ENCODE data around the gene CD47.

CD47 gene

DNA sequence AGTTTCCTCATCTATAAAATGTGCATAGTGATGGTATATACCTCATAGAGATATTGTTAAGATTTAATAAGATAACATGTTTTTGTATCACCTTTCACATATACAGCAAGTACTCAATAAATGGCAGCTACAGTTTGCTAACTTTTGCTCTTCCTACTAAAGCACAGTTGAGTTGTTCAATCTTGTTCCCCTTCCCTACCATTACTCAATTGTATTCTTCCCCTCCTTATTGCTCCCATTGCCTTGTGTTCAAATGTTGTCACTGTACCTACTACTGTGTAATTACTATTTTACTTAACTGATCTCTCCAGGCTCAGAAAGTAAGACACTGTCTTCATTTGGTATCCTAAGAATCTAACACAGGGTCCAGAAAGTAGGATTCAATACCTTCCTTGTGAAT lies 5.5 kb downstream of the CD47 start:
- no peaks in the 10 kb centered on the region for H3K79me1 ChIP-seq (ENCODE audit: low read depth, low read length)
- no peak overlapping the region for H3K9ac ChIP-seq (ENCODE audit: low read depth, low read length, poor library complexity)
- H2AK5ac ChIP-seq (ENCODE audit: low read depth, low read length): no peak overlapping the region
- no peaks in the 10 kb centered on the region for H3K9me3 ChIP-seq (replicated peaks in 1 of 2; ENCODE audit: control insufficient read depth in 2 of 2, insufficient read depth in 1 of 2, low read depth in 1 of 2, low read length in 2 of 2)
- no peak overlapping the region for H4K91ac ChIP-seq (ENCODE audit: low read depth, low read length, poor library complexity)
- no peak overlapping the region for H3K27ac ChIP-seq (replicated peaks; ENCODE audit: low read length)
- H3K27me3 ChIP-seq (ENCODE audit: control insufficient read depth in 3 of 3, insufficient read depth in 3 of 3, low read depth in 1 of 3, low read length in 3 of 3): no peaks in the 10 kb centered on the region
- DNase-seq (ENCODE audit: low spot score): no peak
- no peak overlapping the region for H3K18ac ChIP-seq (ENCODE audit: low read length)
- no peak overlapping the region for H3K23ac ChIP-seq (ENCODE audit: low read depth, low read length, poor library complexity)
- no peak overlapping the region for H2BK15ac ChIP-seq (ENCODE audit: low read length)
- no peak overlapping the region for H4K8ac ChIP-seq (ENCODE audit: low read depth, low read length)
- no peak overlapping the region for H2BK12ac ChIP-seq (ENCODE audit: low read length)
- H3K14ac ChIP-seq (ENCODE audit: low read length): no peak overlapping the region
- H3K4me3 ChIP-seq (ENCODE audit: low read length in 2 of 2): no peak overlapping the region
- H3K4me1 ChIP-seq (ENCODE audit: control insufficient read depth in 2 of 2, insufficient read depth in 1 of 2, low read depth in 1 of 2, low read length in 2 of 2): no peaks in the 10 kb centered on the region
- H3K36me3 ChIP-seq (replicated peaks in 1 of 2; ENCODE audit: control insufficient read depth in 2 of 2, insufficient read depth in 2 of 2, low read length in 2 of 2): peaks cover 0 to 3% of the 10 kb centered on the region in 2 donors
- no peak overlapping the region for H2BK5ac ChIP-seq (ENCODE audit: low read length)
- H3K4me2 ChIP-seq (ENCODE audit: insufficient read depth, low read length, poor library complexity, severe bottlenecking): no peak overlapping the region
- no peak overlapping the region for H2AFZ ChIP-seq (ENCODE audit: low read length)
- H3K4ac ChIP-seq (ENCODE audit: low read length): no peak overlapping the region
- no peak overlapping the region for H2BK120ac ChIP-seq (ENCODE audit: low read depth, low read length)

DNA sequence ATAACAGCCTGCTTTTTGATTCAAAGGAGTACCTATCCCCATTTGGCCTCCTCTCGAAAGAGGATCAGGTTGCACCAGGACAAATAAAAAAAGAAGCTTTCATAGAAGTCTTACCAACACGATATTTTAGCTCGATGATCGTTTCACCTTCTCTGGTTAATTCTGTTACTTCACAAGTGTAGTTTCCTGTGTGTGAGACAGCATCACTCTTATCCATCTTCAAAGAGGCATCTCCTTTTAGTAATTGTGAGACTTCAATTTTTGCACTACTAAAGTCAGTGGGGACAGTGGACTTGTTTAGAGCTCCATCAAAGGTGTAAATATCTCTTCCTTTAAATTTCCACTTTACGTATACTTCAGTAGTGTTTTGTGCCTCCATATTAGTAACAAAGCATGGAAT lies 11.0 kb downstream of the CD47 start:
- WGBS, 2 donors (ENCODE audit: extremely low coverage in 2 of 2, insufficient read length in 2 of 2, insufficient replicate concordance in 1 of 2): no CpG with 5 or more reads among the region's 5 CpGs
- H2BK15ac ChIP-seq (ENCODE audit: low read length): no peak overlapping the region
- H2AK5ac ChIP-seq (ENCODE audit: low read depth, low read length): no peak overlapping the region
- H3K4me1 ChIP-seq (ENCODE audit: control insufficient read depth in 2 of 2, insufficient read depth in 1 of 2, low read depth in 1 of 2, low read length in 2 of 2): no peaks in the 10 kb centered on the region
- no peak overlapping the region for H3K4me3 ChIP-seq (ENCODE audit: low read length in 2 of 2)
- H3K14ac ChIP-seq (ENCODE audit: low read length): no peak overlapping the region
- H4K8ac ChIP-seq (ENCODE audit: low read depth, low read length): no peak overlapping the region
- H2BK5ac ChIP-seq (ENCODE audit: low read length): no peak overlapping the region
- H3K79me1 ChIP-seq (ENCODE audit: low read depth, low read length): no peaks in the 10 kb centered on the region
- no peaks in the 10 kb centered on the region for H3K27me3 ChIP-seq (ENCODE audit: control insufficient read depth in 3 of 3, insufficient read depth in 3 of 3, low read depth in 1 of 3, low read length in 3 of 3)
- no peak overlapping the region for H2AFZ ChIP-seq (ENCODE audit: low read length)
- H2BK120ac ChIP-seq (ENCODE audit: low read depth, low read length): no peak overlapping the region
- no peak overlapping the region for H3K18ac ChIP-seq (ENCODE audit: low read length)
- no peak for DNase-seq (ENCODE audit: low spot score)
- H3K9me3 ChIP-seq (replicated peaks in 1 of 2; ENCODE audit: control insufficient read depth in 2 of 2, insufficient read depth in 1 of 2, low read depth in 1 of 2, low read length in 2 of 2): no peaks in the 10 kb centered on the region
- H3K36me3 ChIP-seq (replicated peaks in 1 of 2; ENCODE audit: control insufficient read depth in 2 of 2, insufficient read depth in 2 of 2, low read length in 2 of 2): peaks cover 0 to 45% of the 10 kb centered on the region in 2 donors
- no peak overlapping the region for H3K9ac ChIP-seq (ENCODE audit: low read depth, low read length, poor library complexity)
- no peak overlapping the region for H3K4me2 ChIP-seq (ENCODE audit: insufficient read depth, low read length, poor library complexity, severe bottlenecking)
- H3K27ac ChIP-seq (replicated peaks; ENCODE audit: low read length): no peak overlapping the region
- H3K4ac ChIP-seq (ENCODE audit: low read length): no peak overlapping the region
- no peak overlapping the region for H3K23ac ChIP-seq (ENCODE audit: low read depth, low read length, poor library complexity)
- H4K91ac ChIP-seq (ENCODE audit: low read depth, low read length, poor library complexity): no peak overlapping the region
- H2BK12ac ChIP-seq (ENCODE audit: low read length): no peak overlapping the region

DNA sequence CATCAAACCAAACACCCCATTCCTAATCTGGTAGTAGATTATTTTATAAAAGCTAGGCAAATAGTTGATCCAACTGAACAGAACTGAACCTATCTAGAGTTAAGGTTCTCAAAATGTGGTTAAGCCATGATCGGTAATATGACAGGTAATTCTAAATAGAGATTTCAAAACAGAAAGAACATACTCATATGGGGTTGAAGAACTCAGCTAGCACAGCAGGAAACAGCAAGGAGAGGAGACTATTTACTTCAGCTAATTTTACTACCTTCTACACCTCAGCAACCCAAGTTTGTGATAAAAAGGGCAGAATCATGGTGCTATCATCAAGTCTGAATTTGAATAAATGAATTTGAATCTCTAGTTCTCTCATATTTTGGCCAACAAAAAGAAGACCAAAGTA lies 11.8 kb downstream of the CD47 start:
- H2AFZ ChIP-seq (ENCODE audit: low read length): no peak overlapping the region
- H4K8ac ChIP-seq (ENCODE audit: low read depth, low read length): no peak overlapping the region
- H3K9ac ChIP-seq (ENCODE audit: low read depth, low read length, poor library complexity): no peak overlapping the region
- H3K4me3 ChIP-seq (ENCODE audit: low read length in 2 of 2): no peak overlapping the region
- no CpG with 5 or more reads among the region's 1 CpG for WGBS, 2 donors (ENCODE audit: extremely low coverage in 2 of 2, insufficient read length in 2 of 2, insufficient replicate concordance in 1 of 2)
- no peak overlapping the region for H3K4ac ChIP-seq (ENCODE audit: low read length)
- H2BK15ac ChIP-seq (ENCODE audit: low read length): no peak overlapping the region
- H3K27me3 ChIP-seq (ENCODE audit: control insufficient read depth in 3 of 3, insufficient read depth in 3 of 3, low read depth in 1 of 3, low read length in 3 of 3): no peaks in the 10 kb centered on the region
- H4K91ac ChIP-seq (ENCODE audit: low read depth, low read length, poor library complexity): no peak overlapping the region
- no peak overlapping the region for H2BK12ac ChIP-seq (ENCODE audit: low read length)
- H3K4me2 ChIP-seq (ENCODE audit: insufficient read depth, low read length, poor library complexity, severe bottlenecking): no peak overlapping the region
- H3K18ac ChIP-seq (ENCODE audit: low read length): no peak overlapping the region
- H2BK120ac ChIP-seq (ENCODE audit: low read depth, low read length): no peak overlapping the region
- H3K79me1 ChIP-seq (ENCODE audit: low read depth, low read length): no peaks in the 10 kb centered on the region
- H3K4me1 ChIP-seq (ENCODE audit: control insufficient read depth in 2 of 2, insufficient read depth in 1 of 2, low read depth in 1 of 2, low read length in 2 of 2): no peaks in the 10 kb centered on the region
- H2AK5ac ChIP-seq (ENCODE audit: low read depth, low read length): no peak overlapping the region
- no peak overlapping the region for H3K27ac ChIP-seq (replicated peaks; ENCODE audit: low read length)
- no peak for DNase-seq (ENCODE audit: low spot score)
- no peak overlapping the region for H2BK5ac ChIP-seq (ENCODE audit: low read length)
- H3K14ac ChIP-seq (ENCODE audit: low read length): no peak overlapping the region
- peaks cover 0 to 46% of the 10 kb centered on the region in 2 donors for H3K36me3 ChIP-seq (replicated peaks in 1 of 2; ENCODE audit: control insufficient read depth in 2 of 2, insufficient read depth in 2 of 2, low read length in 2 of 2)
- H3K23ac ChIP-seq (ENCODE audit: low read depth, low read length, poor library complexity): no peak overlapping the region
- no peaks in the 10 kb centered on the region for H3K9me3 ChIP-seq (replicated peaks in 1 of 2; ENCODE audit: control insufficient read depth in 2 of 2, insufficient read depth in 1 of 2, low read depth in 1 of 2, low read length in 2 of 2)

DNA sequence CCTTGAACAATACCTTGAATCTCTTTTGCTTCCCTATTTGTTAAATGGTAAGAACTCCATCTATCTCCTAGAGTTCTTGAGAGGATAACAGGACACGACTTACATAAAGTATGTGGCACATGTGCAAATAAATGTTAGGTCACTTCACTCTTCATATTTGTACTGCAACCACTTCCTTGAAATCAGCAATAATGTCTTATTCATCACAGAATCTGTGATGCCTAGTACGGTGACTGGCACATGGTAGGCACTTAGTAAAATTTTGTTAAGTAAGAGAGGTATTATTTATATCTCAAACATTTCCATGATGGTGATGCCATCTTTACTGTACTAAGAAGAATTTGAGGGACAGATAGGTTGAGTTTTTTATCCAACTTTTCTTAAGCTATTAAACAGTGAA lies 14.3 kb downstream of the CD47 start:
- Histone ChIP-seq H2BK15ac (ENCODE audit: low read length) (no peak overlapping the region), H2BK120ac (ENCODE audit: low read depth, low read length) (no peak overlapping the region), H3K36me3 (replicated peaks in 1 of 2; ENCODE audit: control insufficient read depth in 2 of 2, insufficient read depth in 2 of 2, low read length in 2 of 2) (peaks cover 0 to 51% of the 10 kb centered on the region in 2 donors), H3K27ac (replicated peaks; ENCODE audit: low read length) (no peak overlapping the region), H4K91ac (ENCODE audit: low read depth, low read length, poor library complexity) (no peak overlapping the region), H3K4me1 (ENCODE audit: control insufficient read depth in 2 of 2, insufficient read depth in 1 of 2, low read depth in 1 of 2, low read length in 2 of 2) (no peaks in the 10 kb centered on the region), H3K18ac (ENCODE audit: low read length) (no peak overlapping the region), H4K8ac (ENCODE audit: low read depth, low read length) (no peak overlapping the region), H2AFZ (ENCODE audit: low read length) (no peak overlapping the region), H3K4ac (ENCODE audit: low read length) (no peak overlapping the region), H3K9me3 (replicated peaks in 1 of 2; ENCODE audit: control insufficient read depth in 2 of 2, insufficient read depth in 1 of 2, low read depth in 1 of 2, low read length in 2 of 2) (no peaks in the 10 kb centered on the region), H3K23ac (ENCODE audit: low read depth, low read length, poor library complexity) (no peak overlapping the region), H3K9ac (ENCODE audit: low read depth, low read length, poor library complexity) (no peak overlapping the region), H2AK5ac (ENCODE audit: low read depth, low read length) (no peak overlapping the region), H3K79me1 (ENCODE audit: low read depth, low read length) (no peaks in the 10 kb centered on the region), H3K14ac (ENCODE audit: low read length) (no peak overlapping the region), H2BK12ac (ENCODE audit: low read length) (no peak overlapping the region), H3K4me3 (ENCODE audit: low read length in 2 of 2) (no peak overlapping the region), H3K27me3 (ENCODE audit: control insufficient read depth in 3 of 3, insufficient read depth in 3 of 3, low read depth in 1 of 3, low read length in 3 of 3) (no peaks in the 10 kb centered on the region), H2BK5ac (ENCODE audit: low read length) (no peak overlapping the region), H3K4me2 (ENCODE audit: insufficient read depth, low read length, poor library complexity, severe bottlenecking) (no peak overlapping the region)
- no CpG with 5 or more reads among the region's 2 CpGs for WGBS, 2 donors (ENCODE audit: extremely low coverage in 2 of 2, insufficient read length in 2 of 2, insufficient replicate concordance in 1 of 2)
- no peak for DNase-seq (ENCODE audit: low spot score)
